HCT116 (cell line): ENCODE results near the gene SIRPA. TPM values are rescaled to one million over a fixed set of nuclear protein-coding genes. Genes with fewer than 3 reads are reported as not detected.

Experiments
- ATAC-seq: fragments of 200-7000 bp; cut with Tn5 transposase; 2 replicates; pipeline ENCODE4 v1.9.1; 2020; ENCODE audit warnings: mild to moderate bottlenecking, moderate library complexity
- BruUV-seq: library from RNA; stranded (reverse); fragments of 400-500 nt; replicated peaks from 2 replicates; lab custom pipeline; 2021; lab: Mats Ljungman, UMichigan
- CTCF ChIA-PET: fragments of 300-600 bp; sonication (Branson Sonifier 250); formaldehyde crosslinking; loops from one replicate; lab custom pipeline; 2021; ENCODE audit warnings: antibody characterized with exemption; lab: Charles Lee
- POLR2A ChIA-PET: fragments of 300-600, 350-600 bp; sonication (Branson Sonifier 250); formaldehyde crosslinking; loops from one replicate; lab custom pipeline; 2021; ENCODE audit warnings: antibody characterized with exemption; lab: Charles Lee
- RAD21 ChIA-PET, 2 experiments: fragments of 300-600 bp; sonication (Branson Sonifier 250); formaldehyde crosslinking; loops; one replicate each; lab custom pipeline; 2023; ENCODE audit warnings: low total read pairs in 2 of 2; ENCODE audit not compliant: uncharacterized antibody in 2 of 2, unreplicated experiment in 2 of 2, low non-redundant PET in 1 of 2; lab: Charles Lee
- DNase-seq: peaks from one replicate; pipeline ENCODE4 v3.0.0-alpha.2; 2010; ENCODE audit warnings: low read depth, low spot score
- H2AFZ ChIP-seq: fragments of 200-600 bp; shearing (Covaris generic), sonication (generic); 2 replicates; pipeline ENCODE4 v1.6.1; 2017; ENCODE audit warnings: low read depth, mixed run types, mixed read lengths, antibody characterized with exemption, low read length; ENCODE audit not compliant: poor library complexity, severe bottlenecking
- H3K27ac ChIP-seq: 2 replicates; pipeline ENCODE4 v1.5.1; 2012; ENCODE audit warnings: low read depth, low read length
- H3K27me3 ChIP-seq: fragments of 200-600 bp; sonication (generic); 2 replicates; pipeline ENCODE4 v1.6.1; 2016; ENCODE audit warnings: mixed run types, low read length, mixed read lengths; ENCODE audit not compliant: insufficient read depth
- H3K36me3 ChIP-seq, 2 experiments: fragments of 200-500 bp in 1 of 2; fragments of 200-600 bp in 1 of 2; sonication (Bioruptor generic) in 1 of 2; sonication (generic) in 1 of 2; 2 replicates each; pipeline versions ENCODE4 v1.5.1 to v1.6.1; 2014 to 2016; ENCODE audit warnings: low read length in 2 of 2, inconsistent platforms in 1 of 2, mixed read lengths in 1 of 2, mixed run types in 1 of 2; ENCODE audit not compliant: insufficient read depth in 2 of 2, control insufficient read depth in 1 of 2
- H3K4me1 ChIP-seq, 2 experiments: fragments of 200-600 bp in 1 of 2; sonication (generic) in 1 of 2; 2 replicates each; pipeline versions ENCODE4 v1.5.1 to v1.6.1; 2012 to 2017; ENCODE audit warnings: low read length in 2 of 2, inconsistent platforms in 1 of 2, mild to moderate bottlenecking in 1 of 2, mixed read lengths in 1 of 2, mixed run types in 1 of 2, moderate library complexity in 1 of 2; ENCODE audit not compliant: insufficient read depth in 2 of 2, control insufficient read depth in 1 of 2
- H3K4me2 ChIP-seq: fragments of 200-600 bp; sonication (generic); 2 replicates; pipeline ENCODE4 v1.6.1; 2017; ENCODE audit warnings: mixed run types, low read length, mixed read lengths
- H3K4me3 ChIP-seq, 2 experiments: fragments of 200-600 bp in 1 of 2; sonication (generic) in 1 of 2; replicated peaks in 1 of 2; 2 replicates each; pipeline ENCODE4 v1.5.1; 2011 to 2016; ENCODE audit warnings: low read length in 2 of 2, control low read depth in 1 of 2, low read depth in 1 of 2, mild to moderate bottlenecking in 1 of 2, mixed read lengths in 1 of 2, mixed run types in 1 of 2
- H3K79me2 ChIP-seq: fragments of 200-600 bp; sonication (generic); 2 replicates; pipeline ENCODE4 v1.6.1; 2017; ENCODE audit warnings: mild to moderate bottlenecking, mixed run types, low read length, moderate library complexity, mixed read lengths; ENCODE audit not compliant: insufficient read depth
- H3K9ac ChIP-seq: fragments of 200-600 bp; sonication (generic); 2 replicates; pipeline ENCODE4 v1.6.1; 2016; ENCODE audit warnings: low read length, mixed read lengths
- H3K9me2 ChIP-seq: fragments of 200-600 bp; sonication (generic), shearing (Covaris generic); 2 replicates; pipeline ENCODE4 v1.6.1; 2017; ENCODE audit warnings: mixed run types, mild to moderate bottlenecking, moderate library complexity; ENCODE audit not compliant: insufficient read depth
- H3K9me3 ChIP-seq, 2 experiments: fragments of 200-500 bp in 1 of 2; fragments of 200-600 bp in 1 of 2; sonication (Bioruptor generic) in 1 of 2; sonication (generic) in 1 of 2; 2 replicates each; pipeline ENCODE4 v1.6.1; 2014 to 2017; ENCODE audit warnings: low read length in 2 of 2, mixed read lengths in 2 of 2, inconsistent platforms in 1 of 2, low read depth in 1 of 2, mild to moderate bottlenecking in 1 of 2, mixed run types in 1 of 2, moderate library complexity in 1 of 2; ENCODE audit not compliant: control insufficient read depth in 1 of 2, insufficient read depth in 1 of 2
- H4K20me1 ChIP-seq: fragments of 200-600 bp; sonication (generic), shearing (Covaris generic); 2 replicates; pipeline ENCODE4 v1.6.1; 2017; ENCODE audit warnings: mixed run types, mild to moderate bottlenecking, moderate library complexity; ENCODE audit not compliant: insufficient read depth
- EZH2 ChIP-seq: fragments of 200-600 bp; sonication (generic); IDR thresholded peaks from 2 replicates; pipeline ENCODE4 v1.6.1; 2017; ENCODE audit warnings: antibody characterized with exemption, mixed run types
- FOSL1 ChIP-seq: IDR thresholded peaks from 2 replicates; pipeline ENCODE4 v1.6.1; 2012; ENCODE audit warnings: low read depth
- JUND ChIP-seq: IDR thresholded peaks from 2 replicates; pipeline ENCODE4 v1.6.1; 2012
- SP1 ChIP-seq: IDR thresholded peaks from 2 replicates; pipeline ENCODE4 v1.6.1; 2012; ENCODE audit warnings: low read depth
- SRF ChIP-seq: IDR thresholded peaks from 2 replicates; pipeline ENCODE4 v1.6.1; 2012; ENCODE audit warnings: low read depth
- TCF7L2 ChIP-seq: IDR thresholded peaks from 2 replicates; pipeline ENCODE4 v1.7.0; 2011; ENCODE audit warnings: borderline replicate concordance, inconsistent platforms; ENCODE audit not compliant: insufficient read depth, insufficient read length; ENCODE audit errors: extremely low read depth
- ZNF274 ChIP-seq: fragments of 200-500 bp; sonication (Bioruptor generic); IDR thresholded peaks from 2 replicates; pipeline ENCODE4 v1.6.1; 2014; ENCODE audit warnings: mild to moderate bottlenecking, low read depth, low read length, inconsistent platforms
- intact Hi-C: fragments of 100-400 bp; cut with micrococcal nuclease; formaldehyde crosslinking; loops from 2 replicates; pipeline ENCODE4 v1.10.0; 2022
- total RNA-seq: library from RNA; stranded (reverse); gene quantifications from one replicate; pipeline ENCODE4 v1.2.1, GENCODE V29; 2021; ENCODE audit not compliant: unreplicated experiment
- TF ChIP-seq, protein P1 (sequence below), 3 experiments: fragments of 200-600 bp in 1 of 3; sonication (generic) in 1 of 3; IDR thresholded peaks in 2 of 3; conservative IDR thresholded peaks in 1 of 3; 2 replicates each; pipeline ENCODE4 v1.5.1; 2012 to 2017; ENCODE audit warnings: low read depth in 2 of 3, low read length in 2 of 3, antibody characterized with exemption in 1 of 3, borderline replicate concordance in 1 of 3, control low read depth in 1 of 3, mild to moderate bottlenecking in 1 of 3, mixed read lengths in 1 of 3, mixed run types in 1 of 3, moderate library complexity in 1 of 3; ENCODE audit not compliant: insufficient read depth in 1 of 3
- TF ChIP-seq, protein P2 (sequence below): IDR thresholded peaks from 2 replicates; pipeline ENCODE4 v1.6.1; 2012
- TF ChIP-seq, protein P3 (sequence below): IDR thresholded peaks from 2 replicates; pipeline ENCODE4 v1.6.1; 2012

Gene SIRPA
- total RNA-seq, 1 experiment from 2014 or later = 15.3 TPM

DNA sequence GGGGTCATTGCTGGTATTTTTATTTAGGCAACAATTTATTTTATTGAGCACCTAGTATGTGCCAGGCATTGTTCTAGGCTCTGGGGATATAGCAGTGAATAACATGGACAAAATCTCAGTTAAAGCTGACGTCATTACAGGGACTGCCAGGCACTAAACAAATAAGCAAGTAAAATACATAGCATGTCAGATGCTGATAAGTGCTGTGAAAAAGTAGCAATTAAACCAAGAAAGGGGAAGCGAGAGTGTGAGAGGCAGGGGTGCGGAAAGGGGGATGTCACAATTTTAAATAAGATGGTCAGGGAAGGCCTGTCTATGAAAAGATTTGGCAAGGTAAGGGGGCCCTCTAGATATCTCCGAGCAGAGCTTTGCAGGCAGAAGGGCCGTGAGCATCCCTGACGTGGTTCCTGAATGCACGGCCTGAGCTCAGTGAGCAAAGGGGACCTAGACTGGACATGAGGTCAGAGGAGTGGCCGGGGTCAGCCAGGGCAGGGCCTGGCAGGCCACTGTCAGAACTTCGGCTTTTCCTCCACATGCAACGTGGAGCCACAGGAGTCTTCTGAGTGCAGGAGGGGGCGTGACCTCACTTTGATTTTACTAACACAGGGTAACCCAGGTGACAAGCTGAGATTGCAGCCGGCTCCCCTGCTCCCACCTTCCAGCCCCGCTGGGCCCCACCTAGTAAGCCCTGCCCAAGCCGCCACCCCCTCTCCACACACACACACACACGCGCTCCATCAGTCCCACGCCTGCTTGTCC is 24.2 kb upstream of the SIRPA start:
- TF ChIP-seq, protein P1, sequence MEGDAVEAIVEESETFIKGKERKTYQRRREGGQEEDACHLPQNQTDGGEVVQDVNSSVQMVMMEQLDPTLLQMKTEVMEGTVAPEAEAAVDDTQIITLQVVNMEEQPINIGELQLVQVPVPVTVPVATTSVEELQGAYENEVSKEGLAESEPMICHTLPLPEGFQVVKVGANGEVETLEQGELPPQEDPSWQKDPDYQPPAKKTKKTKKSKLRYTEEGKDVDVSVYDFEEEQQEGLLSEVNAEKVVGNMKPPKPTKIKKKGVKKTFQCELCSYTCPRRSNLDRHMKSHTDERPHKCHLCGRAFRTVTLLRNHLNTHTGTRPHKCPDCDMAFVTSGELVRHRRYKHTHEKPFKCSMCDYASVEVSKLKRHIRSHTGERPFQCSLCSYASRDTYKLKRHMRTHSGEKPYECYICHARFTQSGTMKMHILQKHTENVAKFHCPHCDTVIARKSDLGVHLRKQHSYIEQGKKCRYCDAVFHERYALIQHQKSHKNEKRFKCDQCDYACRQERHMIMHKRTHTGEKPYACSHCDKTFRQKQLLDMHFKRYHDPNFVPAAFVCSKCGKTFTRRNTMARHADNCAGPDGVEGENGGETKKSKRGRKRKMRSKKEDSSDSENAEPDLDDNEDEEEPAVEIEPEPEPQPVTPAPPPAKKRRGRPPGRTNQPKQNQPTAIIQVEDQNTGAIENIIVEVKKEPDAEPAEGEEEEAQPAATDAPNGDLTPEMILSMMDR (IDR thresholded peaks at IDR 0.05 in 2 of 3, conservative IDR thresholded peaks at IDR 0.05 in 1 of 3; ENCODE audit: borderline replicate concordance in 1 of 3, insufficient read depth in 1 of 3, low read depth in 2 of 3, low read length in 2 of 3) = no peak
- TF ChIP-seq EZH2 (no peak), JUND (no peak), SRF (no peak), TCF7L2 (no peak), FOSL1 (no peak), ZNF274 (no peak), SP1 (no peak)
- TF ChIP-seq, protein P2, sequence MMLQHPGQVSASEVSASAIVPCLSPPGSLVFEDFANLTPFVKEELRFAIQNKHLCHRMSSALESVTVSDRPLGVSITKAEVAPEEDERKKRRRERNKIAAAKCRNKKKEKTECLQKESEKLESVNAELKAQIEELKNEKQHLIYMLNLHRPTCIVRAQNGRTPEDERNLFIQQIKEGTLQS = no peak
- TF ChIP-seq, protein P3, sequence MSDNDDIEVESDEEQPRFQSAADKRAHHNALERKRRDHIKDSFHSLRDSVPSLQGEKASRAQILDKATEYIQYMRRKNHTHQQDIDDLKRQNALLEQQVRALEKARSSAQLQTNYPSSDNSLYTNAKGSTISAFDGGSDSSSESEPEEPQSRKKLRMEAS = no peak
- H3K9me2 ChIP-seq = no peaks in the 10 kb centered on the region
- BruUV-seq = no TSS peak
- ATAC-seq (no peak), DNase-seq (no peak)
- H3K4me1 ChIP-seq = peaks cover 4 to 26% of the 10 kb centered on the region in 2 experiments; a peak in 3 of 4 replicates
- H3K9me3 ChIP-seq = no peaks in the 10 kb centered on the region
- H4K20me1 ChIP-seq = no peaks in the 10 kb centered on the region
- no peaks in the 10 kb centered on the region for H3K36me3 ChIP-seq
- no peaks in the 10 kb centered on the region for H3K79me2 ChIP-seq
- intact Hi-C loops = no loop called here
- RAD21 ChIA-PET = no interaction called here
- H2AFZ ChIP-seq = no peak overlapping the region
- CTCF ChIA-PET = no interaction called here
- no peaks in the 10 kb centered on the region for H3K27me3 ChIP-seq
- POLR2A ChIA-PET = no interaction called here
- H3K4me2 ChIP-seq = no peak overlapping the region
- no peak overlapping the region for H3K4me3 ChIP-seq
- no peak overlapping the region for H3K9ac ChIP-seq
- H3K27ac ChIP-seq = no peak overlapping the region
